HepG2 (cell line): ENCODE results near the gene ESYT3. TPM values are rescaled to one million over a fixed set of nuclear protein-coding genes. Genes with fewer than 3 reads are reported as not detected.

Experiments used
- ATAC-seq: fragments of 200-7000 bp; cut with Tn5 transposase; 3 replicates; pipeline ENCODE4 v1.9.1; 2020; ENCODE audit warnings: mild to moderate bottlenecking, moderate library complexity
- BruUV-seq: library from RNA; stranded (reverse); fragments of 400-500 nt; replicated peaks from 2 replicates; lab custom pipeline; 2021; lab: Mats Ljungman, UMichigan
- CTCF ChIA-PET: fragments of 300-600 bp; formaldehyde crosslinking; extraction: SDS; loops from one replicate; lab custom pipeline; 2021; ENCODE audit warnings: low total read pairs, inconsistent platforms, low intra/inter-chr PET ratio; lab: Yijun Ruan, JAX
- POLR2A ChIA-PET: fragments of 350-600 bp; sonication (Branson Sonifier 250); formaldehyde crosslinking; loops from one replicate; lab custom pipeline; 2020; ENCODE audit warnings: antibody characterized with exemption, inconsistent platforms; lab: Yijun Ruan, JAX
- DNase-seq: peaks from one replicate; pipeline ENCODE4 v3.0.0-alpha.2; 2015; ENCODE audit warnings: low spot score
- FAIRE-seq: peaks from 3 replicates; lab custom pipeline; 2011; peaks lifted over from hg19 to GRCh38; lab: Jason Lieb, UNC
- H2AFZ ChIP-seq: one replicate; pipeline ENCODE4 v1.6.1; 2011; ENCODE audit warnings: low read length, inconsistent platforms
- H3K27ac ChIP-seq: fragments of 300-600 bp; 3 replicates; pipeline ENCODE4 v1.8.0; 2011; ENCODE audit warnings: mixed run types, mild to moderate bottlenecking, mixed read lengths, low read length, inconsistent platforms; ENCODE audit not compliant: insufficient read depth; ENCODE audit errors: extremely low read length
- H3K27me3 ChIP-seq, 2 experiments: fragments of 200-600 bp in 1 of 2; 2 replicates in 1 of 2; 3 replicates in 1 of 2; pipeline versions ENCODE4 v1.6.0 to v1.8.0; 2011; ENCODE audit warnings: low read length in 2 of 2, mild to moderate bottlenecking in 2 of 2, moderate library complexity in 2 of 2, inconsistent platforms in 1 of 2; ENCODE audit not compliant: insufficient read depth in 2 of 2, control insufficient read depth in 1 of 2
- H3K36me3 ChIP-seq, 2 experiments: fragments of 200-600 bp in 1 of 2; replicated peaks in 1 of 2; 2 replicates in 1 of 2; 3 replicates in 1 of 2; pipeline versions ENCODE4 v1.5.1 to v1.8.0; 2011; ENCODE audit warnings: low read length in 2 of 2, inconsistent platforms in 1 of 2; ENCODE audit not compliant: insufficient read depth in 2 of 2, control insufficient read depth in 1 of 2
- H3K4me1 ChIP-seq: 2 replicates; pipeline ENCODE4 v1.5.1; 2012; ENCODE audit warnings: low read length, inconsistent platforms; ENCODE audit not compliant: insufficient read depth
- H3K4me2 ChIP-seq: 2 replicates; pipeline ENCODE4 v1.6.0; 2011; ENCODE audit warnings: low read depth, low read length, inconsistent platforms
- H3K4me3 ChIP-seq, 3 experiments: fragments of 200-600 bp in 1 of 3; sonication (generic), shearing (Covaris generic) in 1 of 3; replicated peaks in 1 of 3; 2 replicates each; pipeline ENCODE4 v1.5.1; 2011 to 2016; ENCODE audit warnings: low read length in 3 of 3, inconsistent platforms in 2 of 3, low read depth in 2 of 3, mild to moderate bottlenecking in 2 of 3, control low read depth in 1 of 3, mixed read lengths in 1 of 3; ENCODE audit not compliant: insufficient read depth in 1 of 3
- H3K79me2 ChIP-seq: one replicate; pipeline ENCODE4 v1.6.1; 2011; ENCODE audit warnings: low read length, inconsistent platforms; ENCODE audit not compliant: insufficient read depth
- H3K9ac ChIP-seq: 2 replicates; pipeline ENCODE4 v1.6.0; 2011; ENCODE audit warnings: mild to moderate bottlenecking, low read depth, low read length, inconsistent platforms; ENCODE audit not compliant: insufficient read depth
- H3K9me3 ChIP-seq: 2 replicates; pipeline ENCODE4 v1.5.1; 2012; ENCODE audit warnings: mild to moderate bottlenecking, low read length
- H4K20me1 ChIP-seq: 2 replicates; pipeline ENCODE4 v1.6.0; 2011; ENCODE audit warnings: inconsistent platforms, mild to moderate bottlenecking, low read length, moderate library complexity; ENCODE audit not compliant: insufficient read depth
- ELF1 ChIP-seq: sonication (generic); formaldehyde crosslinking; IDR thresholded peaks from 2 replicates; pipeline ENCODE4 v1.4.0; 2020; ENCODE audit warnings: missing genetic modification reagents
- ELF4 ChIP-seq: sonication (generic); formaldehyde crosslinking; IDR thresholded peaks from 2 replicates; pipeline ENCODE4 v1.5.0; 2020; ENCODE audit warnings: missing genetic modification reagents, mild to moderate bottlenecking, moderate library complexity, borderline replicate concordance
- HOMEZ ChIP-seq: IDR thresholded peaks from 2 replicates; pipeline ENCODE4 v1.6.1; 2016; ENCODE audit warnings: low read depth
- RBM39 ChIP-seq: fragments of 200-400 bp; formaldehyde crosslinking; IDR thresholded peaks from one replicate; pipeline ENCODE4 v1.6.1; 2018; ENCODE audit warnings: antibody characterized with exemption, mild to moderate bottlenecking, low read depth, low read length; ENCODE audit not compliant: poor library complexity, severe bottlenecking
- SNAPC4 ChIP-seq: sonication (generic); formaldehyde crosslinking; IDR thresholded peaks from 2 replicates; pipeline ENCODE4 v1.4.0; 2020; ENCODE audit warnings: mild to moderate bottlenecking, missing genetic modification reagents
- SP5 ChIP-seq: IDR thresholded peaks from 2 replicates; pipeline ENCODE4 v1.6.1; 2016; ENCODE audit warnings: low read depth, borderline replicate concordance
- ZBTB2 ChIP-seq: sonication (generic); formaldehyde crosslinking; IDR thresholded peaks from 2 replicates; pipeline ENCODE4 v1.8.0; 2022; ENCODE audit warnings: low read depth, missing genetic modification reagents
- WGBS: methylation state at CpG from one replicate; pipeline ENCODE4 v1.1.6; 2017; ENCODE audit warnings: low lambda C conversion rate; 5-methylcytosine and 5-hydroxymethylcytosine counted together
- in situ Hi-C: cut with HindIII; loops from 2 replicates; pipeline ENCODE4 v1.10.0; 2017; ENCODE audit warnings: low pct_unique_long_range_greater_than_20kb; ENCODE audit not compliant: extremely low pct_ligation_motif_present
- intact Hi-C: fragments of 100-400 bp; cut with micrococcal nuclease; formaldehyde crosslinking; loops from one replicate; pipeline ENCODE4 v1.10.0; 2022; ENCODE audit not compliant: unreplicated experiment
- polyA plus RNA-seq, 8 experiments: library from polyadenylated mRNA; depleted of rRNA in 3 of 8; stranded (reverse) in 7 of 8; unstranded in 1 of 8; fragments of >200 nt; fragmentation: Illumina TruSeq in 4 of 8; extraction: Trizol in 4 of 8; gene quantifications; 2 replicates each; pipeline versions ENCODE4 v1.2.1 to v1.2.3, GENCODE V29; 2011 to 2016; ENCODE audit warnings: low read depth in 4 of 8, missing spikeins in 1 of 8, mixed read lengths in 1 of 8; ENCODE audit not compliant: insufficient read depth in 1 of 8
- total RNA-seq, 5 experiments: library from RNA; depleted of rRNA; stranded (reverse); fragments of >200 nt; fragmentation: Illumina TruSeq; extraction: Trizol; gene quantifications; 2 replicates each; pipeline ENCODE4 v1.2.3, GENCODE V29; 2016; ENCODE audit warnings: low read depth in 1 of 5
- TF ChIP-seq, protein P1 (sequence below): sonication (generic); formaldehyde crosslinking; IDR thresholded peaks from 2 replicates; pipeline ENCODE4 v1.4.0; 2020; ENCODE audit warnings: missing genetic modification reagents, borderline replicate concordance

The ESYT3 gene
- total and polyA plus RNA-seq, 2 of the 13 experiments (the other 11 are each of a cell fraction or from before 2014, with no cell fraction given) = 1.5 to 4.1 TPM

DNA sequence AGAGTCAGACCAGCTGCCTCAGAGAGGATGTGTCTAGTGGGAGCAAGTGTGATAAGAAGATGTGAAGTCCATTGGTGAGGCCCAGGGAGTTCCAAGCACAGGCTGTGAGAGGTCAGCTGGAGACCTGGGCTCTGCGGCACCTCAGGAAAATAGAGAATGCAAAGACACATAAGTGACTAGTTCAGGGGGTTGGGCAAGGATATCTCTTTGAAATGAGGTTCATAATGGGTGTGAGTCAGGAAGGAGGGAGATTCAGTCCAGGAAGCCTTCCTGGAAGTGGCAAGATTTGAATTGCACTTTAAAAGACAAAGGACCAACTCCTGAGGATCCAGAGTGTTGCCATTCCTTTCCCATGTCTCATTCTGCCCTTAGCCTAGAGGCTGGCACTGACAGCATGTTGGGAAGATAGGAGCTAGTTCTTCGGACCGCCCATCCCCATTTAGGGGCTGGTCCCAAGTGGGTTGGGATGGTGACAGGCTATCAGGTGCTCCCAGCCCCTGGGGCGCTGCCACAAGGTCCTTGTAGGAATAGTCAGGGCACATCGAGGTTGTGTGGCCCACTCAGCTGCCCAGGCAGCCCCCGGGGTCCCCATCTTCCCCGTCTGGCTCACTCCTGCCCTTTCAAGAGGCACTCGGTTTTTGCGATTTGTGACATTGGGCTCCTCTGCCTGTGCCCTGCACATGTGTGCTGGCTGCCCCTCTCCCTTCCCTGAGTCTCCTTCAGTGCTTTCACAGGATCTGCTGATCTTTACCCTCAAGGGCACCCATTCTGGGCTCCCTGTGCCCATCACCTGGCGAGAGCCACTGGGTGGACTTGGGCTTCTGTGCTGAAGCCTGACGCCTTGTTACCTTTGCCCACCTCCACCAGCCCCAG lies 23.7 kb downstream of the ESYT3 start:
- Histone ChIP-seq H2AFZ (no peak overlapping the region), H3K4me2 (no peak overlapping the region), H3K27ac (no peak overlapping the region), H3K9me3 (no peaks in the 10 kb centered on the region), H3K4me3 (no peak overlapping the region), H3K36me3 (no peaks in the 10 kb centered on the region; a peak in 3 of 5 replicates), H3K9ac (no peak overlapping the region), H3K4me1 (no peaks in the 10 kb centered on the region), H3K27me3 (no peaks in the 10 kb centered on the region), H3K79me2 (no peaks in the 10 kb centered on the region), H4K20me1 (no peaks in the 10 kb centered on the region)
- ChIA-PET CTCF (no interaction called here), POLR2A (no interaction called here)
- FAIRE-seq (no peak), ATAC-seq (no peak), DNase-seq (no peak)
- no peak for TF ChIP-seq ZBTB2 (CRISPR knock-in tag)
- TF ChIP-seq ELF4 (CRISPR knock-in tag) = no peak
- TF ChIP-seq RBM39 = no peak
- no peak for TF ChIP-seq HOMEZ (CRISPR knock-in tag)
- TF ChIP-seq, protein P1, sequence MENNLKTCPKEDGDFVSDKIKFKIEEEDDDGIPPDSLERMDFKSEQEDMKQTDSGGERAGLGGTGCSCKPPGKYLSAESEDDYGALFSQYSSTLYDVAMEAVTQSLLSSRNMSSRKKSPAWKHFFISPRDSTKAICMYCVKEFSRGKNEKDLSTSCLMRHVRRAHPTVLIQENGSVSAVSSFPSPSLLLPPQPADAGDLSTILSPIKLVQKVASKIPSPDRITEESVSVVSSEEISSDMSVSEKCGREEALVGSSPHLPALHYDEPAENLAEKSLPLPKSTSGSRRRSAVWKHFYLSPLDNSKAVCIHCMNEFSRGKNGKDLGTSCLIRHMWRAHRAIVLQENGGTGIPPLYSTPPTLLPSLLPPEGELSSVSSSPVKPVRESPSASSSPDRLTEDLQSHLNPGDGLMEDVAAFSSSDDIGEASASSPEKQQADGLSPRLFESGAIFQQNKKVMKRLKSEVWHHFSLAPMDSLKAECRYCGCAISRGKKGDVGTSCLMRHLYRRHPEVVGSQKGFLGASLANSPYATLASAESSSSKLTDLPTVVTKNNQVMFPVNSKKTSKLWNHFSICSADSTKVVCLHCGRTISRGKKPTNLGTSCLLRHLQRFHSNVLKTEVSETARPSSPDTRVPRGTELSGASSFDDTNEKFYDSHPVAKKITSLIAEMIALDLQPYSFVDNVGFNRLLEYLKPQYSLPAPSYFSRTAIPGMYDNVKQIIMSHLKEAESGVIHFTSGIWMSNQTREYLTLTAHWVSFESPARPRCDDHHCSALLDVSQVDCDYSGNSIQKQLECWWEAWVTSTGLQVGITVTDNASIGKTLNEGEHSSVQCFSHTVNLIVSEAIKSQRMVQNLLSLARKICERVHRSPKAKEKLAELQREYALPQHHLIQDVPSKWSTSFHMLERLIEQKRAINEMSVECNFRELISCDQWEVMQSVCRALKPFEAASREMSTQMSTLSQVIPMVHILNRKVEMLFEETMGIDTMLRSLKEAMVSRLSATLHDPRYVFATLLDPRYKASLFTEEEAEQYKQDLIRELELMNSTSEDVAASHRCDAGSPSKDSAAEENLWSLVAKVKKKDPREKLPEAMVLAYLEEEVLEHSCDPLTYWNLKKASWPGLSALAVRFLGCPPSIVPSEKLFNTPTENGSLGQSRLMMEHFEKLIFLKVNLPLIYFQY = no peak
- TF ChIP-seq SP5 = no peak
- no peak for TF ChIP-seq ELF1 (CRISPR knock-in tag)
- no peak for TF ChIP-seq SNAPC4
- WGBS = 91% methylated on average over 6 of the region's 11 CpGs
- in situ Hi-C loops = no loop called here
- intact Hi-C loops = no loop called here
- no TSS peak for BruUV-seq
